ENCODE results near the gene SSBP4.

Gene SSBP4

GRCh38 chr19:18473706-18474087, 54.5 kb downstream of the SSBP4 start:
- DNase-seq = no peak

- DNase-seq = no peak
Observed at GRCh38 chr19:18474366-18474887, 55.2 kb downstream of the SSBP4 start.

- no peak for DNase-seq
Observed at GRCh38 chr19:18475004-18475453, 55.8 kb downstream of the SSBP4 start.

- no peak for DNase-seq
Observed at GRCh38 chr19:18475762-18476331, 56.6 kb downstream of the SSBP4 start.

- DNase-seq = no peak
Observed at GRCh38 chr19:18476507-18477041, 57.4 kb downstream of the SSBP4 start.

GRCh38 chr19:18477042-18477779, 58.0 kb downstream of the SSBP4 start:
- DNase-seq = no peak

- DNase-seq = no peak
Observed at GRCh38 chr19:18477974-18478373, 58.8 kb downstream of the SSBP4 start.

- no peak for DNase-seq
Observed at GRCh38 chr19:18478545-18479311, 59.5 kb downstream of the SSBP4 start.

- no peak for DNase-seq
Observed at GRCh38 chr19:18480006-18480691, 61.0 kb downstream of the SSBP4 start.

- no peak for DNase-seq
Observed at GRCh38 chr19:18481505-18482222, 62.5 kb downstream of the SSBP4 start.

GRCh38 chr19:18483119-18483890, 64.1 kb downstream of the SSBP4 start:
- DNase-seq = no peak

Data from NCI-H1930 (cell line).